ENCODE data around the gene SLC6A6.

GRCh38 chr3:14373753-14374376 is 28.5 kb upstream of the SLC6A6 start:
- TF ChIP-seq CTCF (IDR thresholded peaks at IDR 0.05; ENCODE audit: insufficient read depth, low read length, poor library complexity, severe bottlenecking), result no peak
- TF ChIP-seq EZH2phosphoT487 (conservative IDR thresholded peaks at IDR 0.05; ENCODE audit: low read length), result no peak

Measured in SU-DHL-6 (cell line).